HG03175 (cell line): ENCODE results near the gene PRR12.

ENCODE experiments used
- ATAC-seq: cut with Tn5 transposase; IDR thresholded peaks from one replicate; pipeline ENCODE4 v1.9.1; 2021; ENCODE audit warnings: mild to moderate bottlenecking, moderate library complexity; ENCODE audit not compliant: unreplicated experiment

PRR12 gene

GRCh38 chr19:49559928-49560327 lies 31.1 kb upstream of the PRR12 start:
- ATAC-seq: no peak

GRCh38 chr19:49560358-49560900 lies 30.6 kb upstream of the PRR12 start:
- ATAC-seq: no peak

GRCh38 chr19:49564616-49565045 lies 26.4 kb upstream of the PRR12 start:
- no peak for ATAC-seq

GRCh38 chr19:49565261-49565660 lies 25.7 kb upstream of the PRR12 start:
- ATAC-seq: no peak

- no peak for ATAC-seq
These were observed 24.7 kb upstream of the PRR12 start for GRCh38 chr19:49566302-49566701.

DNA sequence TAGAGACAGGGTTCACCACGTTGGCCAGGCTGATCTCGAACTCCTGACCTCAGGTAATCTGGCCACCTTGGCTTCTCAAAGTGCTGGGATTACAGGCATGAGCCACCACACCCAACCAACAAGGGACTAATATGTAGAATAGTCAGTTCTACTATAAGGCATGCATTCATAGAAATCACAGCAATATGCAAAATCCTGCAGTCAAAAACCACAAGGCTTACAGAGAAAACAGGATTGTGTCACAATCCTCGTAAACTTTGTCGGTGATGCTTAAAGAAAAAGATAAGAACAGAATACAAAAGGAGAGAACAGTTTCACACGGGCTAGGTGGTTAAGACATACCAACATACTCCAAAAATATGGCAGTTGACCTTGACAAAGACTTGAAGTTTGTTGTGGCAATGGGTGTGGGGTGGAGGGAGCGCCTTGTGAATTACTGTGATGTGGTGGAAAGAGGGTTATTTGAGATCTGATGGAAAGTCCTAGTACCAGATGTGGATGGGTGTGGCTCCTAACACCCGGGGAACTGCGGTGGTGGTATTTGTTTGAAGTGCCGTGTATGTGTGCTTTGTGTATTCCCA lies 23.0 kb upstream of the PRR12 start:
- ATAC-seq: no peak

- no peak for ATAC-seq
These were observed 20.7 kb upstream of the PRR12 start for GRCh38 chr19:49570138-49570856.

DNA sequence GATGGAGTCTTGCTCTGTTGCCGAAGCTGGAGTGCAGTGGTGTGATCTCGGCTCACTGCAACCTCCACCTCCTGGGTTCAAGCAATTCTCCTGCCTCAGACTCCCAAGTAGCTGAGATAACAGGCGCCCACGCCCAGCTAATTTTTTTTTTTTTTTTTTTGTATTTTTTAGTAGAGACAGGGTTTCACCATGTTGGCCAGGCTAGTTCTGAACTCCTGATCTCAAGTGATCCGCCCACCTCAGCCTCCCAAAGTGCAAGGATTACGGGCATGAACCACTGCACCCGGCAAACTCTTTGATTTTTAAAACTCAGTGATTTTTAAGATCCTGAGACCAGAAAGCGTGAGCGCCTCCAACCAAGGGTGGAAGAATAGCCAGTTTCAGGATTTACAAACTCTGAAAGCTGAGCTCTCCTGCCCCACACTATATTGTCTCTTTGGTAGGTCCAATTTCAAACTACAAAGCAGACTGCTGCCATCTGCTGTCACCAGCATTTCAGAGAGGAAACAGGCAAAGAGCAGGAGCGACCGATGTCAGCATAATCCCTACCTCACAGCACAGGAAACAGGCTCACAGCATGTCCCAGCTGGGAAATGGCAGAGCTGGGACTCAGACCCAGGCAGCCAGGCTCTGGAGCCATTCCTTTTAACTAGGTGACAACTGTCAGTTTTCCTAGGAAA lies 19.8 kb upstream of the PRR12 start:
- no peak for ATAC-seq

DNA sequence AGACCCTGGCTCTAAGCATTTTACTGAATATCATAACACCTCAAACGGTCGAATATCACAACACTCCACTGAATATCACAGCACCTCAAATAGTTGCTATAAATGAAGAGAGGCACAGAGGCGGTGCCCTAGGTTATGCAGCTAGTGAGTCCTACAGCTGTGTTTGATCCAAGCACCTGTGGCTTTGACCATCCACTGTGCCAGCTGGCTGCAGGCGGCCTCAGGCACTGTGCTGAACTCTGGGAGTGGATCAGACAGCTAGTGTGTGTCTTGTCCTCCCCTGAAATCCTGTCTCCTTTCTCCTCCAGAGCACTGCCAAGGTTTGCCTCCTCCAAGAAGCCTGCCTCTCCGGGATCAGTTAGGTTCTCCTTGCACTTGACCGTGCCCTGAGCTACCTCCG lies 18.0 kb upstream of the PRR12 start:
- no peak for ATAC-seq

GRCh38 chr19:49573425-49573824 lies 17.6 kb upstream of the PRR12 start:
- ATAC-seq: no peak

GRCh38 chr19:49574206-49574755 lies 16.7 kb upstream of the PRR12 start:
- ATAC-seq: no peak

- no peak for ATAC-seq
These were observed 11.8 kb upstream of the PRR12 start for GRCh38 chr19:49579193-49579592.

GRCh38 chr19:49579947-49580263 lies 11.1 kb upstream of the PRR12 start:
- no peak for ATAC-seq

GRCh38 chr19:49580264-49581006 lies 10.5 kb upstream of the PRR12 start, which contains the start of gene NOSIP:
NOSIP (minus strand) TSS chr19:49580556; CDS start chr19:49560691, 19,865 bp downstream.
- ATAC-seq: peak; percentile 91

GRCh38 chr19:49581007-49581508 lies 9.9 kb upstream of the PRR12 start, which contains the start of gene PRRG2:
PRRG2 (plus strand) TSS chr19:49581316; CDS start chr19:49583220, 1,904 bp downstream.
- ATAC-seq: no peak

- ATAC-seq: no peak
These were observed 7.7 kb upstream of the PRR12 start for GRCh38 chr19:49583239-49583638.

GRCh38 chr19:49585023-49585422 lies 6.0 kb upstream of the PRR12 start:
- no peak for ATAC-seq

DNA sequence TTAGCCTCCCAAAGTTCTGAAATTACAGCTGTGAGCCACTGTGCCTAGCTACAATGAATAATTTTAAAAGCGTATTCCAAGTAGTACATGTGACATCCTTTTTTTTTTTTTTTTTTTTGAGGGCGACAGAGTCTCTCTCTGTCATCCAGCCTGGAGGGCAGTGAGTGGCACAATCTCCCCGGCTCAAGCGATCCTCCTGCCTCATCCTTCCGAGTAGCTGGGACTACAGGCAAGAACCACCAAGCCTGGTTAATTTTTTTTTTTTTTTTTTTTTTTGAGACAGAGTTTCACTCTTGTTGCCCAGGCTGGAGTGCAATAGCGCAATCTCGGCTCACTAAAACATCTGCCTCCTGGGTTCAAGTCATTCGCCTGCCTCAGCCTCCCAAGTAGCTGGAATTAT lies 3.8 kb upstream of the PRR12 start:
- ATAC-seq: no peak

- no peak for ATAC-seq
These were observed 2.4 kb upstream of the PRR12 start for GRCh38 chr19:49588365-49589122.

GRCh38 chr19:49589502-49589905 lies 1.5 kb upstream of the PRR12 start:
- no peak for ATAC-seq
